Left renal cortex interstitium (tissue), 4 donors: Measurements from ENCODE around the gene CDC14A. TPM values are rescaled to one million over a fixed set of nuclear protein-coding genes. Genes with fewer than 3 reads are reported as not detected.
A peak's percentile ranks its signal among the peaks of the same experiment; 100 is the strongest.
"Not testable (repeated sequence)": the region's sequence is repeated elsewhere in the genome, so short reads cannot be mapped to it uniquely, and the experiment has no call there.

Experiments
- DNase-seq, 4 donors: peaks; one replicate each; pipeline ENCODE4 v3.0.0-alpha.2; 2013; ENCODE audit warnings: low read depth in 4 of 4, low spot score in 2 of 4, missing footprints in 1 of 4
- polyA plus RNA-seq, 4 donors: library from polyadenylated mRNA; unstranded; fragments of 120-200 nt; gene quantifications; one replicate each; pipeline ENCODE4 v1.2.1, GENCODE V29; 2013; ENCODE audit not compliant: insufficient read length in 4 of 4

Gene CDC14A
- polyA plus RNA-seq, 4 donors: 25.7 to 34.2 (median 28.9) TPM

DNA sequence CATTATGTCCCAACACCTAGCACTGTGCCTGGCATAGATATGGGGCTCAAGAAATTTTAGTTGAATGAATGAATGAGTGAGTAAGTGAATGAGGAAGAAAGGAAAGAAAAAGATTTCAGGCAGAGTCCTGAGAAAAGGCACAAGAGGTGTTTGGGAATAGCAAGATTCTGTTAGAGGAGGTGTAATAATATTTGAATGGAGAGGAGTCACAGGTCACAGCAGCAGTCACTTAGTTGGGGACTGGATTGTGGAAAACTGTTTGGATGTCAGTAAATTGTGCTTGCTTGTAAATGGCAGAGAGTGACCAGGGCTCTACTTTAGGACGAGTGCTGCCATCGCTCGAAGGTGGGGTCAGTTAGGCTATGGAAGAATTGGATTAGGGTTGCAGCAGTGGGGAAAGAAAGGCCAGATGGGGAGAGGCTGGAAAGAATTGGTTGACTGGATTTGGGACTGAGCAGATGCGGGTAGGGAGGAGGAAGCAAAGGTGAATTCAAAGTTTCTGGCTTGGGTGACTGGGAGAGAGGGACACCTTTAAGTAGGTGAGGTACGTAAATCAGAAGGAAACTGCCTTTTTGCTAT, 9.3 kb downstream of the CDC14A start:
- DNase-seq: no peak

DNA sequence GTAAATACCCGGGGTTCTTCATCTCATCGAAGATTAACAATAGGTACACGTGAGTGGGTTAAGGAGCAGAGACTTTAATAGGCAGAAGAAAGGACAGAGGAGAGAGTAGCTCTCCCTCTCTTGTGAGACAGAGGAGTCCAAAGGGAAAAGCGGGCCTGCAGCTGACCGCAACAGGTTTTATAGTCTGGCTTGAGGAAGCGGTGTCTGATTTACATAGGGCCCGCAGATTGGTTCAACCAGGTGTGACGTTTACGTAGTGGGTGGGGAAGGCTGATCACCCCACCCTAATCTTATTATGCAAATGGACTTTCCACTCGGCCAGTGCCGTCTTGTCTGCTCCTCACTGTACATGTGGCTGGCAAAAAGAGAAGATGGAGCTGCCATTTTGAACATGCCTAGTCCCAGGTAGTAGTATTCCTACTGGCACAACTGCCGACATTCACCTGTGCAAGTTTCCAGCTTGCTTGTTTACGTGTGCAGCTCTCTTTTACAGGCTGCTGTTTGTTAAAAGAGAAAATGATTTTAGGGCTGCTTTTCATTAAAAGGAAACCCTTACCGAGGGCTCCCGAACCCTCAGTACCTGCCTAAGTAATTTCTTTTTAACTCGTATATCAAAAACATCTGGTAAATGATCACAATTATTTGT, 10.6 kb downstream of the CDC14A start:
- no peak for DNase-seq

DNA sequence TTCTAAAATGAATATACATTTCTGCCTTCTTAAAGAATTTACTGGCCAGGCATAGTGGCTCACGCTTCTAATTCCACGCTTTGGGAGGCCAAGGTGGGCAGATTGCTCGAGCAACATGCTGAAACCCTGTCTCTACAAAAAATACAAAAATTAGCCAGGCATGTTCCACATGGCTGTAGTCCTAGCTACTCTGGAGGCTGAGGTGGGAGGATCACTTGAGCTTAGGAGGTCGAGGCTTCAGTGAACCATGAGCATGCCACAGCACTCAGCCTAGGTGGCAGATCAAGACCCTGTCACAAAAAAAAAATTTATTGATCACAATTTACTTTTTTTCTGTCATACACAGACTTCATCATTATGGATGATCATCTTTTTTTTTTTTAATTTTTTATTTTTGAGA, 11.5 kb downstream of the CDC14A start:
- DNase-seq: no peak

DNA sequence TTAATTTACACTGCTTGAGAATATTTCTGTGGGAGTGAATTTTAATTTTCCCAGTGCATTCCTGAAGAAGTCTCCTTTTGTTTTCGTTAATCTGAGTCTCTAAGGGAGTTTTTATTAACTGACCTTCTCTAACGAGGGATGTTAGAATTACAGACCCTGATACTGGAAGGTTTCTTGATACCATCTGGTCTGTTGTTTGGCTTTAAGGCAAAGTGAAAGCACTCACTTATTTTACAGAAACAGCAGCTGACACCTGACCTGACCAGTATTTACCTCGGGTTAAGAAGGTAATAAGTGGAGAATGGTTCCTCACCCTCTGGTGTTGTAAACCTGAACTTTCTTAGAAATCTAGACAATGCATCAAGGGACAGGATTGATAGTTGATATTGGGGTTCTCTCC, 12.4 kb downstream of the CDC14A start:
- DNase-seq: no peak

DNA sequence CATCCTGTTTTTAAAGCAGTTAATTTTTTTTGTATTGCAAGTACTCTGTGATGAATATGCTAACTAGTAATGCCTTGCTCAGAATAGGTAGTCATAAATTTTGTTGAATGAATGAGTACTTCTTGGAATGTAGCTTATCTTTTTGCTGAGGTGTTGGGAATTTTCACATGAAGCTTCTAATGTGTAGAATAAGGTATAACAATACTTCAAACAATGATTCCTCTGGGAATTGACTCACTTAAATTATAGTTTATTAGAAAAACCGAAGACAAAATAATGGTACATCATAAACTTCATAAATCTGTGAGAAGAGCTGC, 13.9 kb downstream of the CDC14A start:
- DNase-seq: no peak

DNA sequence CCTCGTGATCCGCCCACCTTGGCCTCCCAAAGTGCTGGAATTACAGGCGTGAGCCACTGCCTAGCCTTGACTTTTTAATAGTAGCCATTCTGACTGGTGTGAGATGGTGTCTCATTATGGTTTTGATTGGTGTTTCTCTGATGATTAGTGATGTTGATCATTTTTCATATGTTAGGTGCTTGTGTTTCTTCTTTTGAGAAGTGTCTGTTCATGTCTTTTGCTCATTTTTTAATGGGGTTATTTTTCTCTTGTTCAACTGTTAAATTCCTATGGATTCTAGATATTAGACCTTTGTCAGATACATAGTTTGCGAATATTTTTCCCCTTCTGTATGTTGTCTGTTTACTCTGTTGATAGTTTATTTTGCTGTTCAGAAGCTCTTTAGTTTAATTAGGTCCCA, 17.0 kb downstream of the CDC14A start:
- not testable (repeated sequence) for DNase-seq

DNA sequence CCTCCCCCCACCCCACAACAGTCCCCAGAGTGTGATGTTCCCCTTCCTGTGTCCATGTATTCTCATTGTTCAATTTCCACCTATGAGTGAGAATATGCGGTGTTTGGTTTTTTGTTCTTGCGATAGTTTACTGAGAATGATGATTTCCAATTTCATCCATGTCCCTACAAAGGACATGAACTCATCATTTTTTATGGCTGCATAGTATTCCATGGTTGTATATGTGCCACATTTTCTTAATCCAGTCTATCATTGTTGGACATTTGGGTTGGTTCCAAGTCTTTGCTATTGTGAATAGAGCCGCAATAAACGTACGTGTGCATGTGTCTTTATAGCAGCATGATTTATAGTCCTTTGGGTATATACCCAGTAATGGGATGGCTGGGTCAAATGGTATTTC, 21.6 kb downstream of the CDC14A start:
- not testable (repeated sequence) for DNase-seq

DNA sequence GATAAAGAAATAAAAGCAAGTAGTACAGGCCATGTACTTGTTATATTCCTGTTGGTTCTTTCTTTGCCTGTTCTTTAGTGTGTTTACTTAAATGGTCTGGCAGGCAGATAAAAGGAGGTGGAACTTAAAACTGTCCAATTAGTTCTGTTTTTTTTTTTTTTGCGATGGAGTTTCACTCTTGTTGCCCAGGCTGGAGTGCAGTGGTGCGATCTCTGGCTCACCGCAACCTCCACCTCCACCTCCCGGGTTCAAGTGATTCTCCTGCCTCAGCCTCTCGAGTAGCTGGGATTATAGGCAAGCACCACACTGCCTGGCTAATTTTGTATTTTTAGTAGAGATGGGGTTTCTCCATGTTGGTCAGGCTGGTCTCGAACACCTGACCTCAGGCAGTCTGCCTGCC, 24.6 kb downstream of the CDC14A start:
- DNase-seq: not testable (repeated sequence)

DNA sequence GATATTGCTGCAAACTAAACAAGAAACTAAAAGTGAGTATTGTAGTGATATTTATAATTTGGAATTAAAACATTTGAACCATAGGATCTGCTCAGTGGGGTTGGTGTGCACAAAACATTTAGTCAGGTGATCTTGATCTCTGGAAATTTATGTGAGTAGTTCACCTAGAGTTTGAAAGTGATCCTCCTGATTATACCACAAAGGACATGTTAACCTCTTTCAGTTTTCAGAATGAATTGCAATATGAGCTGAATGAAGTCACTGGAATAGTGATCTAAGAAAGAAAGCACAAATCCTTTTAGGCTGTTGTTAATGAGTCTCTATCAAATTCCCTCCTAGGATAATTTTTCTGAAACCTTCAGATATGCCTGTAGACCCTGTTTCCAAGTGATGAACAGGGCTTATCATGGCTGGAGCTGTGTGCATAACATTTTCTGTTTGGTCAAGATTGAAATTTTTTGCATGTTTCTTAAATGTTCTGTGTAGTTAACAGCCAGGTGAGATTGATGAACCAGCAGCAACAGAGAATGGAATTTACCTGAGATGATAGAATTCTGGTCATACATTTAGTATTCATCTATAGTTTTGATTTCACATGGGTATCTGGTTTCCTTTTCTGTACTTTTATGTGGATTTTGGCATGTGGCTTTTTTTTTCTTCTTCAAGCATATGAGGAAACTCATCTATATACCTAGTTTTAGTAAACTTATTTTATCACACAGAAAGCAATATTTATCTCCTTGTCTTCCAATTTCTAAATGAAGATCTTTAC, 25.5 kb downstream of the CDC14A start:
- no peak for DNase-seq

DNA sequence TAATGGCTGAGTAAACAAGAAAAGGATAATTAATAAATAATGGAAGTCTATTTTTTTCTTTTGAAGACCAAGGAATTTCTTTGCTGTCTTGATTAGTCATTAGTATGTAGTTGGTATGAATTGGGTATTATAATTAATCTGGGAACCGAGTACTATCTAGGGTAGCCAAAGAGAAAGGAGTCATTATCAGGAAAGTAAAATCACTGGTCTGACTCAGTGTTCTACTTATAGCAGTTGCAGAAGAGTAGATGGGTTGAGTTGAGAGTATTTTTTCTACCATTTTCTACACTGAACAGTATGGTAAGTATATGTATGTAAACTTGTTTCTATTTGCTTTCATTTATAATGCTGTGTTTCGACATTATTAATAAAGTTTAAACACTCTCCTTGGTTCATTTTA, 26.6 kb downstream of the CDC14A start:
- no peak for DNase-seq

DNA sequence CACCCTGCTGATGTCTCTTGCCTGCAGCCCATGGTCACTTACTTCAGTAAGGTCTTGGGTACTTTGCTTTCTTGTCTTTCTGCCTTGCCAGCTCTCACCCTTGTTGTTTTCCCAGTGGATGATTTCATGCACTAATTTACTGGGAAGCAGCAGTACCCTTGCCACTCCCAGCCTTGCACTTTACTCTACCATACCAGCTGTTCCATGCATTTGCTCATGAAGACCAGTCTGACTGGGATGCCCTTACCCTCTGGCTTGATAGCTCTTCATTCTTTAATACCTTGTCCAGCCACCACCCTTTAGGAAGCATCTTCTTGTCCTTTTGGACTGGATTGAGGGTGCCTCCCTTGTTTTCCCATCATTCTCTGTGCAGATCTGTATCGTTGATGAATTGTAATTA, 28.3 kb downstream of the CDC14A start:
- no peak for DNase-seq

DNA sequence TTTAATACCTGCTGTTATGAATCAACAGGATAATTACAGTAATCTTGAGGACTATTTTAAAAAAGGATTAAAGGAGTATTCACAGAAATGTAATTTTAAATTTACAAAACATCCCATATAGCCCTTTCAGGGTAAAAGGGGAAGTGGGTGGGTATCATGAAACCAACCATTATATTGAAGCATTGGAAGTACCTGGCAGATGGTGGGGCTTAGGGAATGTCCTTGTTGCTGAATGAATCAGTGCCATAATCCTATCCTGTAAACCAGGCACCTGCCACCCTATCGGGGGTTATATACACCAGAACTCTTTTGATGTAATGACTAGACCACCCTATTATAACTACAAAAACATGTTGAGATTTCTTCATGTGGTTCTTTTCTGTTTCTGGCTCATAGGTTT, 30.4 kb downstream of the CDC14A start:
- DNase-seq: no peak

DNA sequence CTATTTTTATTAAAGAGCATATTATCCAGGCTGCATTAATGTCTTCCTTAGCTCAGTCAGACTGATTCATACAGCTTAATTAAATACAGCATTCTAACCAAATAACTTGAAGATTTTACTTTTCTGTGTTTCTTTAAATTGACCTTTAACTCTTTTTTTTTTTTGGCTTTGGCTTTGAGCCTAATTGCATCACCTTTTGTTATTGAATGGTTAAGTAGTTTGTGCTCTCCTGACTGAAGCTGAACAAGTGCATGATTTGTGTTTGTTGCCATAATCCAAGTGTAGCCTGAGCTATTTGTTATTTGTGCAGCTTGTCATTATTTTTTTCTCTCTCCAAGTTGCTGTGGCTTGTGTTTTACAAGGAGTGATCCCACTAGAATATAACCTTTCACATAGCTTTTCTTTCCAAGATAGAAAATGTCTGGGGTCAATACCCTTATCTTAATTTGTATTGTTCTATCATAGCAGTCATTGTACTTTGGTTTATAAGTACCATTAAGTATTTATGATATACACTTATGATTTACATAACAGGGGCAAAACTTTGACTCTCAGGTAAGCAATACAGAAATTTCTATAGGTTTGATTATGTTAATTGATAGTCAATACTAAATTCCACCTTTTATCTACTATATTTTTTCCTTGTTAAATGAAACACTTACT, 31.6 kb downstream of the CDC14A start:
- no peak for DNase-seq

DNA sequence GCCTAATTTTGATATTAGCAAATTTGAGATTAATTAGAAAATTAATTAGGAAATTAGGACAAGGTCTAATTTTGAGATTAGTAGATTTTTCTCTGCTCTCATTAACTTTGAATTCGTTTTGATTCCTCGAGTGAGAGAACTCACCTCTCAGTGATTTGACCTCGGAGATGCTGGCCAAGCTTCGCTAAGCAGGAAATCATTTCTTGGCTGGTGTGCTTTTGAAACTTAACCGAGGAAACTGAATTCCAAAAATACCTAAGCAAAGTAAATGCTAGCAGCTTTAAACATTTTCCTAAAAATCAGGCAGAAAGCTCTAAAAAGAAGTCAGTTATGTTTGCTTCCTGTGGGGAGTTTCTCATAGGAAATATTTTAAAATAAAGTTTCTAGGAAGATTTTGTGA, 34.9 kb downstream of the CDC14A start:
- DNase-seq: no peak

DNA sequence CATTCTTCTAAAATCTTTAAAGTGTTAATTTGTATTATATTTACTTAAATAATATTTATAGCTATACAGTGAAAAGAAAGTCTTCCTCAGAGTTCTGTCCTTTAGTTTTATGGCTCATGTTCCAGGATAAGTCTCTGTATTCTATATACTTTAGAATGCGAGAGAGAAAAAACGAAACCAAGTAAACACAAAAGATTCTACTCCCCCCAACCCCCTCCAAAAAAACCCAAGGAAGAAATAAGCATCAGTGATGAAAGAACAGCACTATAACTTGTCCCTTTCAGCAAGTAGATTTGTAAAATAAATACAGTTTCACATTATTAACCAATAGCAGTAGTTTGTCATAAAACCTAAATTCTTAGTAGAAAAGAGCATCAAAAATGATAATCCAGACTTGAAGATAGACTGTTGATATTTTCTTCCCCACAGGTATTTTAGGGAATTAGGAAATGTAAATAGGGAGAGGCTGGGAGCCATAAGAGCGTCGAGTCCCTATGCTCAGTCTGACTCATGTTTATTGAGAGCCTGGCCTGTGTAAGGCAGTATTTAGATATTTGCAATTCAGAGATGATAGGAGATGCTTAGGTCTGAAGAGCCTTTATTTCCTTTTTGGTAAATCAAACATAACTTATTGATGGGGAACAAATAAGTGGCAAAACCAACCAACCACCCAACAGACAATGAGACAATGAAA, 35.5 kb downstream of the CDC14A start:
- no peak for DNase-seq

DNA sequence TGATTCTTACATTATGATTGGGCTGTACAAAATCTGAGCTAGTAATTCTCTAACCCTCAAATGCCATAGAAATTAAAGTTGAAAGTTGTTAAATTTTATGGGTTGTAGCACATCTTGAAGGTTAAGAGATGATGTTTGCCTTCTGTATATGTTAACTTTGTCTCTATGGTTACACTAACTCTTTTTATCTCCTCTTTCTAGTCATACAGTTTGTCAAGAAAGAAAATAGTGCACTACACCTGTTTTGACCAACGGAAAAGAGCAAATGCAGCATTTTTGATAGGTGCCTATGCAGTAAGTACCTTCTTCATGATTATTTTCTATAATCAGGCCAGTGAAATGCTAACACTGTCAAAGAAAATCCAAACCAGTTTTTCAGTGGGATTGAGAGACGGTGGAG, 38.2 kb downstream of the CDC14A start:
- no peak for DNase-seq

DNA sequence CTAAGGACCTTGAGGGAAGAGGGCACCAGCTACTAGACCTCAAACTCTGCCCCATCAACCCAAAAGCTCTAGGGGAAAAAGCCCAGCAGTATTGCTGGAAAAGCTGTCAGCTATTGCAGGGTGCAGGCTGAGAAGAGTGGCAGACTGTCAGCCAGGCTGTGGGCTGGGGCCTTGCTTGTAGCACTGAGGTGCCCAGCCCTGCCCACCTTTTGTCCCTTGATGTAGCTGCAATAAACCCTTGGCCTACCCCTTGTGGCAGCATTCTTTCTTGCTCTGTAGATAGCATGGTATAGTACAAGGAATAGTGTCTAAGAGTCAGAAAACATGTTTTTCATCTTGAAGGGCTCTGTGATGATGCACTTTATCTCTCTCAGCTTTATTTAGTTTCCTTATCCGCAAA, 39.4 kb downstream of the CDC14A start:
- no peak for DNase-seq

DNA sequence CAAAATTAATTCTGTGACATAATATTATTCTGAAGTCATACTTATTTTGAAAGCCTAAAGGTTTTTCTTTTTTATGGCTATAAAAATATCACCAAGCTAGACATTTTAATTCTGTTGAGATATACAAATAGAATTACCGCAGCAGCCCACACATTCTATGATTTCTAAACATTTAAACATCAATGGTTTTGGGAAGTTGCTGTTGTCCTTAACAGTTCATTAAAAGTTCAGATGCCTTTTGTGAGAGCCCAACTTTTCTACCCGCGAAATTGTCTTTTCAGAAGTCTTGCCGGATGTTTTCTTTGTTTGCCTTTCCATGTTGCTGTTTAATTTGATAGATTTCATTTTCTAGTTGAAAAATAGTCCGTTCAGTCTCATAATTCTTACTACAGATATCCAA, 40.5 kb downstream of the CDC14A start:
- DNase-seq: peak in 1 of 4 donors; percentile 32

DNA sequence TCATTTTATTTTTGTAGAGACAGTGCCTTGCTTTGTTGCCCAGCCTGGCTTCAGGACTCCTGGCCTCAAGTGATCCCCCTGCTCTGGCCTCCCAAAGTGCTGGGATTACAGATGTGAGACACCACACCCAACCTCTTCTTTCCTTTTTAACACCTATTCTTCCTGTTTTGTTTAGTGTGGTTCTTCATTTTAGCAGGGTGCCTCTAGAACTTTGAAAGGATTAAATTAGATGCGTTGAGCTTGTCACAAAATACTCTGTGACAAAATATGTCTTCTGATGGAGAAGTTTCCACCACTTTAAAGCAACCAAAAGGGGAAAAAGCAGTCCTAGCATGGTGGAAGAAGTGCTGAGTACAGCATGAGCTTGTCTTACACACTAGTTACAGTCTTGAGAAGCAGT, 42.0 kb downstream of the CDC14A start:
- DNase-seq: no peak

DNA sequence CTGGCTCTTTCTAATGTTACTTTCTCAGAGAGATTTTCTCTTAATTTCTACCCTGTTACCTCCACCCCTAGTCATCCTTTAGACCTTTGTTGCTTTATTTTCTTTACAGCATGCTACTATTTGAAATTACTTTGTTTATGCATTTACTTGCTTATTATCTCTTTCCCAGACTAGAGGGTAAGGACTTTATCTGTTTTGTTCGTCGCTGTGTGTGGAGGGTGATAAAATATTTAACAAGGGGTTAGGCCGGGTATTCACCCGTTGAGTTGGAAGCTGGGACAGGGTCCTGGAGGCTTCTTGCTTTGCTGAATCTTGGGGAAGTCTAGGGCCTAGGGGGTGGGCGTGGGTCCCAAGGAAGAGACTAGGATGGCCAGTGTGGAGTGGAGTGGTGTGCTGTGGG, 43.6 kb downstream of the CDC14A start:
- DNase-seq: no peak

DNA sequence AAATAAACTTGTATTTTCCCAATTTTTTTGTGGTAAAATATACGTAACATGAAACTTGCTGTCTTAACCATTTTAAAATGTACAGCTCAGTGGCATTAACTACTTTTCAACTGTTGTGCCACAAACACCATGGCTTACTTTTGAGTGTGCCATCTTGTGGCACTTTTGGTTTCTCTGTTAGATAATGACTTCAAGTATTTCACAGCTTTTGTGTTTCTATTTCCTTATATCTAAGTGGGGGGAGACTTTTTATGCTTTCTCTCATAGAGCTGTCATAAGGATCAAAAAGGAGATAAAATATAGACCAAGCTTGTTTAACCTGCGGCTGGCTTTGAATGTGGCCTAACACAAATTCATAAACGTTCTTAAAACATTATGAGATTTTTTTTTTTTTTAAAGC, 44.3 kb downstream of the CDC14A start:
- no peak for DNase-seq
